Activated naive CD8-positive, alpha-beta T cell treated with anti-CD3 and anti-CD28 coated beads, Interleukin-2, amount 10 ng/mL, durations not matched to agents 7 days and 5 days (primary cell): ENCODE measurements around the gene GNPDA2. TPM values are rescaled to one million over a fixed set of nuclear protein-coding genes. Genes with fewer than 3 reads are reported as not detected.

Experiments
- ATAC-seq: fragments of 150-1000 bp; cut with Tn5 transposase; one replicate; pipeline ENCODE4 v1.10.0; 2021; ENCODE audit warnings: low read depth, moderate library complexity
- POLR2A ChIA-PET: fragments of 350-600 bp; sonication (Branson Sonifier 250); formaldehyde crosslinking; loops from one replicate; lab custom pipeline; 2021; ENCODE audit warnings: antibody characterized with exemption; lab: Charles Lee
- DNase-seq: peaks from one replicate; pipeline ENCODE4 v3.0.0; 2021
- H3K27ac Mint-ChIP-seq: one replicate; pipeline ENCODE4 v1.8.0; 2022; ENCODE audit warnings: mild to moderate bottlenecking, mixed read lengths
- H3K27me3 Mint-ChIP-seq: one replicate; pipeline ENCODE4 v1.8.0; 2022; ENCODE audit warnings: mild to moderate bottlenecking, moderate library complexity, mixed read lengths
- H3K36me3 Mint-ChIP-seq: one replicate; pipeline ENCODE4 v1.8.0; 2021; ENCODE audit warnings: mild to moderate bottlenecking, mixed read lengths
- H3K4me1 Mint-ChIP-seq: one replicate; pipeline ENCODE4 v1.8.0; 2021; ENCODE audit warnings: mixed read lengths
- H3K4me3 Mint-ChIP-seq: one replicate; pipeline ENCODE4 v1.8.0; 2022; ENCODE audit warnings: mild to moderate bottlenecking, moderate library complexity, mixed read lengths
- H3K9me3 Mint-ChIP-seq: one replicate; pipeline ENCODE4 v1.8.0; 2021; ENCODE audit warnings: mixed read lengths
- total RNA-seq, 2 experiments: library from RNA; stranded (reverse); gene quantifications; one replicate each; pipeline ENCODE4 v1.2.3, GENCODE V29; 2021

GNPDA2 gene
- total RNA-seq, 2 experiments from 2014 or later, result 11.2 to 13.5 TPM

GRCh38 chr4:44674471-44674870, 51.9 kb downstream of the GNPDA2 start:
- H3K27ac Mint-ChIP-seq, result no peak overlapping the region
- H3K36me3 Mint-ChIP-seq, result peaks cover 2% of the 10 kb centered on the region
- H3K27me3 Mint-ChIP-seq, result peaks cover 9% of the 10 kb centered on the region
- ATAC-seq (no peak), DNase-seq (no peak)
- POLR2A ChIA-PET, result no interaction called here
- peaks cover 11% of the 10 kb centered on the region for H3K4me1 Mint-ChIP-seq
- H3K9me3 Mint-ChIP-seq, result no peaks in the 10 kb centered on the region
- no peak overlapping the region for H3K4me3 Mint-ChIP-seq

DNA sequence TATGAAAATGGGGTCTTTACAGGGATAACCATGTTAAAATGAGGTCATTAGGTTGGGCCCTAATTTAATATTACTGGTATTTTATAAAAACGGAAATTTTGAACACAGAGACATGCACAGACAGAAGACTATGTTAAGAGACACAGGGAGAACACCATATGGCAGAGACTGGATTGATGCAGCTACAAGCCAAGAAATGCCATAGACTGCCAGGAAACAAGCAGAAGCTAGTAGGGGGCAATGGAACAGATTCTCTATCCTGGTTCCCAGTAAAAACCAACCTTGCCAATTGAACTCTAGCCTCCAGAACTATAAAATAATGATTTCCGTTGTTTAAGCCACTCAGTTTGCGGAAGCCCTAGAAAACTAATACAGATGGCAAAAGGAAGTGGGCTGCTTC, 54.7 kb downstream of the GNPDA2 start:
- POLR2A ChIA-PET, result no interaction called here

DNA sequence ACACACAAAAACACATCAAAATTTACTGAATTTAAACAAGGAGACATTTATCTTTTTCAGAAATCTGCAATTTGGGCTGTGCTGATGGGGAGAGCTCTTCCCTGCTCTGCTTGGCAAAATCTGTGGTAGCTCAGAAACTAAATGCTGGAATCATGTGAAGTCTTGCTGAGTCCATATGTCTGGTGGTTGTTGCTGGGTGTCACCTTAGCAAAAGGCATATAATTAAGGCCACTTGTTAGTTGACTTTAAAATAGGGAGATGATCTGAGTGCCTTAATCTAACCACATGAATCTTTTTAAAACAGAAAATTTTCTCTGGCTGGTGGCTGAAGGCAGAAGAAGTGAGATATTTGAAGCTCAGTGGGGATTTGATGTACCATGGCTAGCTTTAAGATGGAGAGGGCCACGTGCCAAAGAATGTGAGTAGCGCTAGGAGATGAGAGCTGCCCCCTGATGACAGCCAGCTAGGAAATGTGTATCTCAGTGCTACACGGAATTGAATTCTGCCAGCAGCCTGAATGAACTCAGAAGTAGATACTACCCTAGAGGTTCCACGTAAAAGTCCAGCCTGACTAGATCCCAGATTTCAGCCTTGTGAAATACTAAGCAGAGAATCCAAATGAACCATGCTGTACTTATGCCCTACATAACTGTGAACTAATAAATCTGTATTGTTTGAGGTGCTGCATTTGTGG, 55.7 kb downstream of the GNPDA2 start:
- no peak for DNase-seq
- POLR2A ChIA-PET, result no interaction called here
- peaks cover 13% of the 10 kb centered on the region for H3K27me3 Mint-ChIP-seq
- H3K4me3 Mint-ChIP-seq, result no peak overlapping the region
- no peaks in the 10 kb centered on the region for H3K4me1 Mint-ChIP-seq
- ATAC-seq, result no peak
- no peaks in the 10 kb centered on the region for H3K9me3 Mint-ChIP-seq
- no peaks in the 10 kb centered on the region for H3K36me3 Mint-ChIP-seq
- H3K27ac Mint-ChIP-seq, result no peak overlapping the region

More for the DNA sequence above, 54.7 kb downstream of the GNPDA2 start:
- Mint-ChIP-seq H3K27ac (no peak overlapping the region), H3K4me3 (no peak overlapping the region), H3K27me3 (peaks cover 12% of the 10 kb centered on the region), H3K9me3 (no peaks in the 10 kb centered on the region), H3K36me3 (no peaks in the 10 kb centered on the region), H3K4me1 (no peaks in the 10 kb centered on the region)
- ATAC-seq (no peak), DNase-seq (no peak)

GRCh38 chr4:44668526-44668925, 57.8 kb downstream of the GNPDA2 start:
- Mint-ChIP-seq H3K9me3 (no peaks in the 10 kb centered on the region), H3K4me1 (no peaks in the 10 kb centered on the region), H3K27ac (no peak overlapping the region), H3K27me3 (peaks cover 13% of the 10 kb centered on the region), H3K36me3 (no peaks in the 10 kb centered on the region), H3K4me3 (no peak overlapping the region)
- POLR2A ChIA-PET, result no interaction called here
- ATAC-seq (no peak), DNase-seq (no peak)

DNA sequence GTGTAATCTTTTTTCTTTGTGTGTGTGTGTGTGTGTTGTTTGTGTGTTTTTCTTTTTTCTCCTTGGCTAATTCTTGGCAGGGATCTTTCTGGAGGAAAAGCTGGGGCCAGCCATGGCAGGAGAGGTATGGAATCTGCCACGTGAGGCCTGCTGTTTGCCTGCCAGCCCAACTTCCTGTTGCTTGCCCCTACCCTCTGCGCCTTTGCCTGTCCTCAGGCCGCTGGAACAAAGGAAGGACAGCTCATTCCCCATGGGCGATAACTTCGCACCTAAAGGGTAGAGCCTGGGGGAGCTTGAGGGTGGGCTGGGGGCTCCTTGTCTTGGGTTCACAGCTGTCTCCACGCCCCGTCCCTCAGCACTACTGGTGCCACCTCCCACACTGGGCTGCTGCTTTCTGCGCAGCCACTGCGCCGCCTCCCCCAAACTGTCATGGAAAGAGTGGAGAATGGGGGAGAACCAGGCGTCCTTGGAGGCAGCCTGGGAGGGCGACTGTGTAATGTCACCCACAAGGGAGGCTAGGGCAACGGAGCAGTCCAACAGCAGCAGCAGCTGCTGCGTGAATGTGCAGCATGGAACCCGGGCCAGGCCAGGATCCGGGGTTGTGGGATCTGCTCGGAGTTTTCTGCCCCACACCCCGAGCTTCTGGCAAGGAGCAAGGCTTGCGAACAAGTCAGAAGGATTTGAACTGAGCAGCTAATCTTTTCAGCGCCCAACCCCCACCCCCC, 62.7 kb downstream of the GNPDA2 start:
- no peak overlapping the region for H3K4me3 Mint-ChIP-seq
- no peak overlapping the region for H3K27ac Mint-ChIP-seq
- DNase-seq (no peak), ATAC-seq (no peak)
- no peaks in the 10 kb centered on the region for H3K36me3 Mint-ChIP-seq
- no peaks in the 10 kb centered on the region for H3K9me3 Mint-ChIP-seq
- peaks cover 1% of the 10 kb centered on the region for H3K4me1 Mint-ChIP-seq
- peaks cover 7% of the 10 kb centered on the region for H3K27me3 Mint-ChIP-seq
- POLR2A ChIA-PET, result no interaction called here

DNA sequence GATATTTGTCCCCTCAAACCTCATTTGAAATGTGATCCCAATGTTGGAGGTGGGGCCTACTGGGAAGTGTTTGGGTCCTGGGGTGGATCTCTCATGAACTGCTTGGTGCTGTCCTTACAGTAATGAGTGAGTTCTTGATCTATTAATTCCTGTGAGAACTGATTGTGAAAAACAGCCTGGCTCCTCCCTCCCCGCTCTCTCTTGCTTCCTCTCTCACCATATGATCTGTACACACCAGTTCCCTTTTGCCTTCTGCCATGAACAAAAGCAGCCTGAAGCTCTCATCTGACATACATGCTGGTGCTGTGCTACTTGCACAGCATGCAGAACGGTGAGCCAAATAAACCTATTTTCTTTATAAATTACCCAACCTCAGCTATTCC, 63.7 kb downstream of the GNPDA2 start:
- H3K36me3 Mint-ChIP-seq, result no peaks in the 10 kb centered on the region
- no peak overlapping the region for H3K4me3 Mint-ChIP-seq
- DNase-seq, result no peak
- POLR2A ChIA-PET, result no interaction called here
- H3K9me3 Mint-ChIP-seq, result no peaks in the 10 kb centered on the region
- no peak for ATAC-seq
- peaks cover 1% of the 10 kb centered on the region for H3K4me1 Mint-ChIP-seq
- H3K27ac Mint-ChIP-seq, result no peak overlapping the region
- H3K27me3 Mint-ChIP-seq, result peaks cover 6% of the 10 kb centered on the region

GRCh38 chr4:44661940-44662622, 64.3 kb downstream of the GNPDA2 start:
- DNase-seq, result no peak
- POLR2A ChIA-PET, result no interaction called here

GRCh38 chr4:44660396-44660795, 66.0 kb downstream of the GNPDA2 start:
- H3K4me3 Mint-ChIP-seq, result no peak overlapping the region
- no peak for ATAC-seq
- no peak for DNase-seq
- H3K9me3 Mint-ChIP-seq, result no peaks in the 10 kb centered on the region
- H3K27ac Mint-ChIP-seq, result no peak overlapping the region
- no peaks in the 10 kb centered on the region for H3K36me3 Mint-ChIP-seq
- peaks cover 2% of the 10 kb centered on the region for H3K27me3 Mint-ChIP-seq
- POLR2A ChIA-PET, result no interaction called here
- H3K4me1 Mint-ChIP-seq, result peaks cover 1% of the 10 kb centered on the region

More at GRCh38 chr4:44661940-44662622, 64.3 kb downstream of the GNPDA2 start:
- Mint-ChIP-seq H3K4me3 (no peak overlapping the region), H3K27ac (no peak overlapping the region), H3K4me1 (peaks cover 1% of the 10 kb centered on the region), H3K9me3 (no peaks in the 10 kb centered on the region), H3K27me3 (peaks cover 4% of the 10 kb centered on the region), H3K36me3 (no peaks in the 10 kb centered on the region)
- no peak for ATAC-seq

DNA sequence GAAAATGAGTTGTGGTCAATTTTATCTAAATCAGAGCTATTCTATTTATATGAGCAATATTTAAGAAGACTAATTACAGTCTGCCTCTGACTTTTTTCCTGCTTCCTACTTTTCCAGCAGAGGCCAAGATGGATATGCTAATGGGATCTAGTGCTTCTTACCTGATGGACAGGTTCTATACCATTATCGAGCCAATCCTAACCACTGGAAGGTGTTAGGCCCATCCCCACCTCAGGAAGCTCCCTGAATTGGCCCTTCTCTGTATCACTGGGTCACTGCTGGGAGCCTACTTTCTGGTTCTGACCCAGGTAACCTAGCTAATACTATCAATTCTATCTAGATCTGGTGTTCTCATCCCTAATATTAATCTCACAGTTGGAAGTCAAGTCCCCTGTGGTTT, 74.4 kb downstream of the GNPDA2 start:
- Mint-ChIP-seq H3K4me1 (no peaks in the 10 kb centered on the region), H3K36me3 (no peaks in the 10 kb centered on the region), H3K4me3 (no peak overlapping the region), H3K9me3 (no peaks in the 10 kb centered on the region), H3K27ac (no peak overlapping the region), H3K27me3 (peaks cover 6% of the 10 kb centered on the region)
- ATAC-seq, result no peak
- DNase-seq, result no peak
- POLR2A ChIA-PET, result no interaction called here

Other genes starting within 250 kb of the GNPDA2 start
- gene YIPF7, start 74.9 kb downstream of the GNPDA2 start, total RNA-seq, result not detected
- 10 to 100 TPM; 24.3 to 25.5 TPM for gene GUF1, start 48.1 kb downstream of the GNPDA2 start, total RNA-seq